ENCODE measurements around the gene GPR137. TPM values are rescaled to one million over a fixed set of nuclear protein-coding genes. Genes with fewer than 3 reads are reported as not detected.
A peak's percentile ranks its signal among the peaks of the same experiment; 100 is the strongest.

GPR137 gene
- total and polyA plus RNA-seq, 12 donors, result 15.6 to 69.8 (median 41.2) TPM

- DNase-seq, result peak; percentile 96 to 99 (median 98)
- Histone ChIP-seq H3K27me3 (no peaks in the 10 kb centered on the region), H3K4me1 (replicated peaks in 1 of 2) (peaks cover 10 to 20% of the 10 kb centered on the region in 2 donors), H3K27ac (peak within 1 kb of the TSS; percentile 87 to 100 (median 98)), H3K9me3 (replicated peaks in 1 of 3) (no peaks in the 10 kb centered on the region), H3K36me3 (replicated peaks in 1 of 2) (peaks cover 0 to 36% of the 10 kb centered on the region in 2 donors), H3K4me3 (peak within 1 kb of the TSS; percentile 41 to 92 (median 79))
- TF ChIP-seq CTCF (IDR thresholded peaks at IDR 0.05), result peak in 5 of 6 experiments; percentile 41 to 49 (median 45)
- peak; percentile 91 to 96 for TF ChIP-seq POLR2A (IDR thresholded peaks at IDR 0.05)
- 0 to 1% (median 1%) methylated on average over 21 to 61 of the region's 61 CpGs for WGBS, 4 donors
- intact Hi-C loops (cut with DNase I), result no loop called here
Observed at GRCh38 chr11:64317961-64318765, 32.5 kb downstream of the GPR137 start, which contains the start of gene PRDX5. Gene PRDX5, plus strand, starts transcription at chr11:64318121. Its CDS starts 95 bp downstream, at chr11:64318216.

- Histone ChIP-seq H3K4me3 (peak overlapping the region; percentile 15 to 92 (median 79)), H3K27ac (peak overlapping the region; percentile 87 to 100 (median 98)), H3K36me3 (replicated peaks in 1 of 2) (peaks cover 0 to 35% of the 10 kb centered on the region in 2 donors), H3K4me1 (replicated peaks in 1 of 2) (peaks cover 10 to 20% of the 10 kb centered on the region in 2 donors), H3K27me3 (no peaks in the 10 kb centered on the region), H3K9me3 (replicated peaks in 1 of 3) (no peaks in the 10 kb centered on the region)
- TF ChIP-seq CTCF (IDR thresholded peaks at IDR 0.05), result no peak
- TF ChIP-seq POLR2A (IDR thresholded peaks at IDR 0.05), result no peak
- whole genome bisulfite sequencing, 4 donors, result 20 to 33% (median 22%) methylated on average over 13 to 19 of the region's 19 CpGs
- peak in 4 of 7 donors; percentile 39 to 59 (median 48) for DNase-seq
- intact Hi-C loops (cut with DNase I), result no loop called here
Observed at GRCh38 chr11:64318766-64319761, 33.4 kb downstream of the GPR137 start.

- Histone ChIP-seq H3K36me3 (replicated peaks in 1 of 2) (peaks cover 0 to 20% of the 10 kb centered on the region in 2 donors), H3K4me1 (replicated peaks in 1 of 2) (peaks cover 10 to 20% of the 10 kb centered on the region in 2 donors), H3K27ac (no peak overlapping the region), H3K4me3 (no peak overlapping the region), H3K9me3 (replicated peaks in 1 of 3) (no peaks in the 10 kb centered on the region), H3K27me3 (no peaks in the 10 kb centered on the region)
- DNase-seq, result no peak
- WGBS, 4 donors, result 88 to 95% (median 94%) methylated on average over 6 to 7 of the region's 7 CpGs
- intact Hi-C loops (cut with DNase I), result no loop called here
- TF ChIP-seq CTCF (IDR thresholded peaks at IDR 0.05), result no peak
- no peak for TF ChIP-seq POLR2A (IDR thresholded peaks at IDR 0.05)
Observed at GRCh38 chr11:64320556-64320955, 34.9 kb downstream of the GPR137 start.

- Histone ChIP-seq H3K4me1 (replicated peaks in 1 of 2) (peaks cover 10 to 20% of the 10 kb centered on the region in 2 donors), H3K9me3 (replicated peaks in 1 of 3) (no peaks in the 10 kb centered on the region), H3K27me3 (no peaks in the 10 kb centered on the region), H3K36me3 (replicated peaks in 1 of 2) (peaks cover 0 to 15% of the 10 kb centered on the region in 2 donors), H3K4me3 (no peak overlapping the region), H3K27ac (no peak overlapping the region)
- WGBS, 4 donors, result 75 to 91% (median 87%) methylated on average over 5 of the region's 5 CpGs
- DNase-seq, result no peak
- intact Hi-C loops (cut with DNase I), result no loop called here
- no peak for TF ChIP-seq CTCF (IDR thresholded peaks at IDR 0.05)
- no peak for TF ChIP-seq POLR2A (IDR thresholded peaks at IDR 0.05)
Observed at GRCh38 chr11:64321026-64321425, 35.4 kb downstream of the GPR137 start.

Data from adrenal gland (tissue), 12 donors.